GM10266 (cell line): Measurements from ENCODE around the gene WWP2.

ENCODE experiments used
- DNase-seq: peaks from one replicate; pipeline ENCODE4 v3.0.0; 2012; ENCODE audit errors: extremely low spot score
- CTCF ChIP-seq: IDR thresholded peaks from 2 replicates; pipeline ENCODE4 v1.5.1; 2012; ENCODE audit warnings: mild to moderate bottlenecking, low read depth; ENCODE audit not compliant: control insufficient read depth, insufficient read depth; ENCODE audit errors: missing control alignments

WWP2 gene

DNA sequence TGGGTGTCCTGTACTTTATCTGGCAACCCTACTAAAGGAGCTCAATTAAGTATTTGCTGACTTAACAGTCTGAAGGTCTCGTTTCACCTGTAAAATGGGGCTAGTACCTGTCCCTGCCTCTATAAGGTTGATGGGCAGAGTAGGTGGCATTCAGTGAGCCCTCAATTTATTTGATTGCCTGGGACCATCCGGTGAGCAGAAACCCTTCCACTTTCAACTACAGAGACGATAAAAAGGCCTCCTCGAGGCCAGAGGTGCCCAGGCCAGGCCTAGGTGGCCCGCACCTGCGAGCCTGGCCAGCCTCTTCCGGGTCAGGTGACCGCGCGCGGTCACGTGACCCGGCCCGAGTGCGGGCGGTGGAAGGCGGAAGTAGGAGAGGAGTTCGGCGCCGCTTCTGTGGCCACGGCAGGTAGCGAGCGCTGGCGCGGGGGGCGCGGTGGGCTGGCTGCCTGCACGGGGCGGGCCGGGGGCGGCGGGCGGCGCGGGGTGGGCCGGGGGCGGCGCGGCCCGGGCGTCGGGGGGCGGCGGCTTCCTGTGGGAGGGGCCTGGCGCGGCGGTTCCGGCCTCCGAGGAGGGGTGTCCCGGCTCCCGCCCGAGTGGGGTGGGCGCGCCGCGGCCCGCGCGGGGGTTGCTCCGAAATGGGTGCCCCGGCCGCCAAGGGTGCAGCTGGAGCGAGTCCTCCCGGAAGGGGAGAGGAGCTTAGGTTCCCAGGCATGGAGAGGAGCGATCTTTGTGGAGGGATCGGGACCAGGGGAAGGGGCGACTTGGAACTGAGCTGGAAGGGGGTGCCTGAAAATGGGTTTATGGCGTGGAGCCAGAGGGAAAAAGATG lies at the start of gene WWP2:
TSS of gene WWP2 (plus strand) at position 350 of the 831 bp plus-strand sequence. CDS start 24,679 bp downstream, outside the sequence.
- TF ChIP-seq CTCF, result no peak
- DNase-seq, result peak; percentile 91

GRCh38 chr16:69712914-69713581 lies 49.1 kb upstream of the WWP2 start:
- TF ChIP-seq CTCF, result no peak
- DNase-seq, result no peak

- no peak for TF ChIP-seq CTCF
- no peak for DNase-seq
These were observed 45.1 kb upstream of the WWP2 start for GRCh38 chr16:69717066-69717465.

DNA sequence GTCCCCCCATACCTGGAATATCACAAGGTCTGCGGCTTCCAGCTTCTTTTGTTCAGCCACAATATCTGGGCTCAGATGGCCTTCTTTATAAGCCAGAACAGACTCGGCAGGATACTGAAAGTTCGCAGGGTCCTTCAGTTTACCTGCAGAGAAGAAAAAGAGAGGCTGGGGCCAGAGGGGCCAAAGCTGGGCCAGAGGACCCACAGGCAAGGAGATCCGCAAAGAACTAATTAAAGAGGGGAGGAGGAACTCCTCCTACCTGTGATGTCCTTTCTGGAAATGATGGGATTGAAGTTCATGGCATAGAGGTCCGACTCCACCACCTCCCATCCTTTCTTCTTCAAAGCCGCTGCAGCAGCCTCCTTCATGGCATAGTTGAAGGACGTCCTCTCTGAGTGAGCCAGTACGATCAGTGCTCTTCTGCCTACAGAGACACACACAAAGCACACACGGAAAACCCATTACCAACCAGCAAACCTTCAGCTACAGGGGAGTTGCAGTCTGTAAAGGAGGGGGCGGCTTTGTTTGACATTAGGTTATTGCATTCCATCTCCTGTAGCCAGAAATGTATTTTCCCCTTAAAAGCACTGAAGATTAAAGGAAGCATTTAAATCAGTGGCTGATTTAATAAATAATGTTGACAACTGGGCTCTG lies 43.9 kb upstream of the WWP2 start:
- no peak for TF ChIP-seq CTCF
- DNase-seq, result no peak

DNA sequence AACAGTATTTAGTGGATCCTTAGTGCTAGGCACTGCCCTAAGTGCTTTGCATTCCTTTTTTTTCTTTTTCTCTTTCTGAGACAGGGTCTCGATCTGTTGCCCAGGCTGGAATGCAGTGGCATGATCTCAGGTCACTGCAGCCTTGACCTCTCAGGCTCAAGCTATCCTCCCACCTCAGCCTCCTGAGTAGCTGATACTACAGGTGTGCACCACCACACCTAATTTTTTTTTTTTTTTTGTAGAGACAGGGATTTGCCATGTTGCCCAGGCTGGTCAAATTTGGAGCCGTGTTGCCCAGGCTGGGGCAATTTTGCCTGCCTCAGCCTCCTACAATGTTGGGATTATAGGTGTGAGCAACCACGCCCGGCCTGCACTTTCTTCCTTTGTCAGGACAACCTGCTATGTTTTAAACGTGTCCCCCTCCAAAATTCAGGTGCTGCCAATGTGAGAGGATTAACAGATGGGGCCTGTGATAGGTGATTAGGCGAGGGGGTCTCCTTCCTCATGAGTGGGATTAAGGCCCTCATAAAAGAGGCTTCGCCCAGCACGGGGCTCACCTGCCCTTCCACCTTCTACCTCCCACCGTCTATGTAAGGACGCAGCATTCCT lies 41.2 kb upstream of the WWP2 start:
- TF ChIP-seq CTCF, result no peak
- no peak for DNase-seq

GRCh38 chr16:69721441-69721957 lies 40.6 kb upstream of the WWP2 start:
- DNase-seq, result no peak
- no peak for TF ChIP-seq CTCF
